Stimulated activated CD4-positive, alpha-beta T cell treated with anti-CD3 and anti-CD28 coated beads, Interleukin-2, amount 100 ng/mL, for 24 hours (primary cell): ENCODE measurements around the gene RBM17.
A peak's percentile ranks its signal among the peaks of the same experiment; 100 is the strongest.

Experiments used
- DNase-seq, 2 donors: peaks; one replicate each; pipeline ENCODE4 v3.0.0-alpha.2; 2020

Gene RBM17

GRCh38 chr10:6088721-6089333 is at the start of gene RBM17:
Gene RBM17, plus strand, starts transcription at chr10:6089034. Its CDS starts 8,032 bp downstream, at chr10:6097066.
- DNase-seq: peak; percentile 98

GRCh38 chr10:6039711-6040110 is 49.1 kb upstream of the RBM17 start:
- peak in 1 of 2 donors; percentile 9 for DNase-seq

GRCh38 chr10:6040205-6040604 is 48.6 kb upstream of the RBM17 start:
- no peak for DNase-seq

GRCh38 chr10:6043377-6043776 is 45.5 kb upstream of the RBM17 start:
- DNase-seq: peak in 1 of 2 donors; percentile 6

- peak in 1 of 2 donors; percentile 16 for DNase-seq
Observed at GRCh38 chr10:6044060-6044459, 44.8 kb upstream of the RBM17 start.

GRCh38 chr10:6044751-6045313 is 44.0 kb upstream of the RBM17 start:
- DNase-seq: peak in 1 of 2 donors; percentile 38

- peak in 1 of 2 donors; percentile 39 for DNase-seq
Observed at GRCh38 chr10:6045314-6045848, 43.5 kb upstream of the RBM17 start.

GRCh38 chr10:6045878-6046772 is 42.7 kb upstream of the RBM17 start:
- DNase-seq: peak in 1 of 2 donors; percentile 19

GRCh38 chr10:6046773-6047611 is 41.8 kb upstream of the RBM17 start:
- DNase-seq: peak in 1 of 2 donors; percentile 18

GRCh38 chr10:6047847-6048246 is 41.0 kb upstream of the RBM17 start:
- DNase-seq: peak in 1 of 2 donors; percentile 19

GRCh38 chr10:6048281-6049030 is 40.4 kb upstream of the RBM17 start:
- DNase-seq: peak in 1 of 2 donors; percentile 17

GRCh38 chr10:6049031-6049400 is 39.8 kb upstream of the RBM17 start:
- no peak for DNase-seq

- peak; percentile 90 to 92 for DNase-seq
Observed at GRCh38 chr10:6050801-6051445, 37.9 kb upstream of the RBM17 start.

- DNase-seq: peak; percentile 81 to 83
Observed at GRCh38 chr10:6052247-6053221, 36.3 kb upstream of the RBM17 start.

GRCh38 chr10:6053303-6053702 is 35.5 kb upstream of the RBM17 start:
- peak in 1 of 2 donors; percentile 19 for DNase-seq

- DNase-seq: peak in 1 of 2 donors; percentile 36
Observed at GRCh38 chr10:6053816-6054631, 34.8 kb upstream of the RBM17 start.

- peak in 1 of 2 donors; percentile 17 for DNase-seq
Observed at GRCh38 chr10:6054884-6055283, 34.0 kb upstream of the RBM17 start.

- peak in 1 of 2 donors; percentile 16 for DNase-seq
Observed at GRCh38 chr10:6055929-6056328, 32.9 kb upstream of the RBM17 start.
